MM.1S (cell line): ENCODE measurements around the gene GALNTL6.

Experiments
- CTCF ChIP-seq: fragments of 300-600 bp; sonication (generic); IDR thresholded peaks from 2 replicates; pipeline ENCODE4 v1.5.1; 2016; ENCODE audit warnings: antibody characterized with exemption, low read length, mixed read lengths
- EZH2 ChIP-seq: fragments of 300-600 bp; sonication (generic); optimal IDR thresholded peaks from 2 replicates; pipeline ENCODE3; 2017; ENCODE audit warnings: low read depth, mild to moderate bottlenecking, antibody characterized with exemption, low read length, mixed read lengths
- EZH2phosphoT487 ChIP-seq: fragments of 300-600 bp; sonication (generic); IDR thresholded peaks from 2 replicates; pipeline ENCODE4 v1.6.1; 2018; ENCODE audit warnings: antibody characterized with exemption, low read length

GRCh38 chr4:172928347-172928746 is 1115.1 kb downstream of the GALNTL6 start:
- TF ChIP-seq CTCF, result no peak
- no peak for TF ChIP-seq EZH2
- TF ChIP-seq EZH2phosphoT487, result no peak
